HG03354 (cell line): ENCODE data around the gene DDB1.

Source experiments
- ATAC-seq: cut with Tn5 transposase; IDR thresholded peaks from one replicate; pipeline ENCODE4 v1.9.1; 2021; ENCODE audit warnings: mild to moderate bottlenecking; ENCODE audit not compliant: unreplicated experiment, poor library complexity, severe bottlenecking

Gene DDB1

GRCh38 chr11:61357233-61357893 lies 24.5 kb upstream of the DDB1 start:
- ATAC-seq = peak; percentile 54

GRCh38 chr11:61356706-61357105 lies 23.8 kb upstream of the DDB1 start:
- no peak for ATAC-seq

- ATAC-seq = no peak
Observed at GRCh38 chr11:61354208-61354607, 21.3 kb upstream of the DDB1 start.

GRCh38 chr11:61353131-61354067 lies 20.5 kb upstream of the DDB1 start:
- no peak for ATAC-seq

GRCh38 chr11:61352038-61352437 lies 19.1 kb upstream of the DDB1 start:
- ATAC-seq = no peak

GRCh38 chr11:61350803-61351202 lies 17.9 kb upstream of the DDB1 start:
- no peak for ATAC-seq

- ATAC-seq = no peak
Observed at GRCh38 chr11:61350336-61350735, 17.4 kb upstream of the DDB1 start.

GRCh38 chr11:61349916-61350315 lies 17.0 kb upstream of the DDB1 start:
- ATAC-seq = no peak

GRCh38 chr11:61349189-61349751 lies 16.4 kb upstream of the DDB1 start:
- ATAC-seq = no peak

GRCh38 chr11:61347916-61348461 lies 15.1 kb upstream of the DDB1 start:
- ATAC-seq = no peak

- no peak for ATAC-seq
Observed at GRCh38 chr11:61345954-61346843, 13.3 kb upstream of the DDB1 start.

- no peak for ATAC-seq
Observed at GRCh38 chr11:61345170-61345610, 12.3 kb upstream of the DDB1 start.

GRCh38 chr11:61343792-61344745 lies 11.2 kb upstream of the DDB1 start:
- ATAC-seq = no peak

GRCh38 chr11:61342207-61342803 lies 9.4 kb upstream of the DDB1 start:
- ATAC-seq = no peak

GRCh38 chr11:61341706-61342105 lies 8.8 kb upstream of the DDB1 start:
- ATAC-seq = no peak

- no peak for ATAC-seq
Observed at GRCh38 chr11:61340979-61341378, 8.1 kb upstream of the DDB1 start.

- ATAC-seq = no peak
Observed at GRCh38 chr11:61339490-61339878, 6.6 kb upstream of the DDB1 start.
